AG10803 (cell line): ENCODE measurements around the gene PIEZO1.

Experiments used
- DNase-seq: peaks from one replicate; pipeline ENCODE4 v3.0.0; 2010; ENCODE audit warnings: low read depth
- H3K4me3 ChIP-seq: 2 replicates; pipeline ENCODE4 v1.5.1; 2011; ENCODE audit warnings: mild to moderate bottlenecking, low read length, control low read depth
- TF ChIP-seq, protein P1 (sequence below): conservative IDR thresholded peaks from 2 replicates; pipeline ENCODE4 v1.5.1; 2011; ENCODE audit warnings: mild to moderate bottlenecking, low read length, control low read depth, inconsistent platforms

PIEZO1 gene

DNA sequence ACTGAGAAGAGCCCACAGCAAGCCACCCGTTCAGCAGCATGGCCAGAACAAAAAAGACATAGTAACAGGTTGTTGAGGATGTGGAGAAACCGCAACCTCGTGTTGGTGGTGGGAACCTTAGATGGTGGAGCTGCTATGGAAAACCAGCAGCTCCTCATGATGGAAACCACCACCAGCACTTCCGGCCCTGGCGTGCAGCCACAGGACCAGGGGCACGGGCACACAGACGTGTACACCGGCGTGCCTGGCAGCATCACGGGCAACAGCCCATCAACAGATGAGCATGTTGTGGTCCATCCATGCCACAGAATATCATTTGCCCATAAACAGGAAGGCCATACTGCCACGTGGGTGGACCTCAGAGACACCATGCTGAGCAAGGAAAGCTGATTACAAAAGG lies 66.8 kb downstream of the PIEZO1 start:
- no peak for DNase-seq
- TF ChIP-seq, protein P1, sequence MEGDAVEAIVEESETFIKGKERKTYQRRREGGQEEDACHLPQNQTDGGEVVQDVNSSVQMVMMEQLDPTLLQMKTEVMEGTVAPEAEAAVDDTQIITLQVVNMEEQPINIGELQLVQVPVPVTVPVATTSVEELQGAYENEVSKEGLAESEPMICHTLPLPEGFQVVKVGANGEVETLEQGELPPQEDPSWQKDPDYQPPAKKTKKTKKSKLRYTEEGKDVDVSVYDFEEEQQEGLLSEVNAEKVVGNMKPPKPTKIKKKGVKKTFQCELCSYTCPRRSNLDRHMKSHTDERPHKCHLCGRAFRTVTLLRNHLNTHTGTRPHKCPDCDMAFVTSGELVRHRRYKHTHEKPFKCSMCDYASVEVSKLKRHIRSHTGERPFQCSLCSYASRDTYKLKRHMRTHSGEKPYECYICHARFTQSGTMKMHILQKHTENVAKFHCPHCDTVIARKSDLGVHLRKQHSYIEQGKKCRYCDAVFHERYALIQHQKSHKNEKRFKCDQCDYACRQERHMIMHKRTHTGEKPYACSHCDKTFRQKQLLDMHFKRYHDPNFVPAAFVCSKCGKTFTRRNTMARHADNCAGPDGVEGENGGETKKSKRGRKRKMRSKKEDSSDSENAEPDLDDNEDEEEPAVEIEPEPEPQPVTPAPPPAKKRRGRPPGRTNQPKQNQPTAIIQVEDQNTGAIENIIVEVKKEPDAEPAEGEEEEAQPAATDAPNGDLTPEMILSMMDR: no peak
- no peak overlapping the region for H3K4me3 ChIP-seq

GRCh38 chr16:88716601-88717001 lies 68.4 kb downstream of the PIEZO1 start:
- H3K4me3 ChIP-seq: no peak overlapping the region
- TF ChIP-seq, protein P1: no peak
- no peak for DNase-seq

- DNase-seq: no peak
- H3K4me3 ChIP-seq: no peak overlapping the region
- TF ChIP-seq, protein P1: no peak
These were observed 68.8 kb downstream of the PIEZO1 start for GRCh38 chr16:88716201-88716600.

GRCh38 chr16:88715312-88716190 lies 69.5 kb downstream of the PIEZO1 start:
- DNase-seq: no peak
- TF ChIP-seq, protein P1: no peak
- H3K4me3 ChIP-seq: no peak overlapping the region

DNA sequence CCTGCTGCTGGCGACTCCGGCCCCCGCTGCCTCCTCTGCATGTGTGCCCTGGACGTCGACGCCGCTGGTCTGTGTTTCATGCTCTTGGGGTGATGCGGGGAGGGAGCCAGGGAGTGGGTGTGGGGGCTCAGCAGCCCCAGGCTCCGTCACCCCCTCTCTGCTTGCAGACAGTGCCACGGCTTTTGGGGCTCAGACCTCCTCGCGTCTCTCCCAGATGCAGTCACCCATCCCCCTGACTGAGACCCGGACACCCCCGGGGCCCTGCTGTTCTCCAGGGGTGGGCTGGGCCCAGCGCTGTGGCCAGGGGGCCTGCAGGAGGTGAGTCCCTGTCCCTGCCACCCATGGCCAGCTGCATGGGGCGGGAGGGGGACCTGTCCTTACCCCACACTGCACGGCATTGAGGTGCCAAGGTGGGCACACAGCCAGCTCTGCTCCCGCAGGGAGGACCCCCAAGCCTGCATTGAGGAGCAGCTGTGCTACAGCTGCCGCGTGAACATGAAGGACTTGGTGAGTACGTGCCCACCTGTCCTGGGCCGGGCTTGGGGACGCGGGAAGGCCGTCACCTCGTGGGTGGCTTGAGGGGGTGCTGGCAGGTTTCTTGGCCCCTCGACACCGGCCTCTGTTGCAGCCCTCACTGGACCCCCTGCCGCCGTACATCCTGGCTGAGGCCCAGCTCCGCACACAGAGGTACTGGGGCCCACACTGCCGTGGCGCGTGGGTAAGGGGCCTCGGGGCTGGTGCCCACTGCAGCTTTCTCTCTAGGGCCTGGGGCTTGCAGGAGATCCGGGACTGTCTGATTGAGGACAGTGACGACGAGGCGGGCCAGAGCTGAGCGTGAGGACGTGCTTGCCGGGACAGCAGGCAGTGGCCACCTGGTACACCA lies 70.4 kb downstream of the PIEZO1 start:
- no peak for DNase-seq
- H3K4me3 ChIP-seq: no peak overlapping the region
- TF ChIP-seq, protein P1: no peak

GRCh38 chr16:88713568-88714419 lies 71.2 kb downstream of the PIEZO1 start:
- TF ChIP-seq, protein P1: no peak
- no peak for DNase-seq
- no peak overlapping the region for H3K4me3 ChIP-seq
